Measurements from ENCODE around the gene AOPEP. TPM values are rescaled to one million over a fixed set of nuclear protein-coding genes. Genes with fewer than 3 reads are reported as not detected.
A peak's percentile ranks its signal among the peaks of the same experiment; 100 is the strongest.

Gene AOPEP
- total and polyA plus RNA-seq, 2 of the 13 experiments (the other 11 are each of a cell fraction or from before 2014, with no cell fraction given): 22.2 to 41.6 TPM

- TF ChIP-seq MEF2D (CRISPR knock-in tag; IDR thresholded peaks at IDR 0.05): no peak
- no peak for TF ChIP-seq KDM1A (CRISPR knock-in tag; IDR thresholded peaks at IDR 0.05)
- TF ChIP-seq ZNF33B (CRISPR knock-in tag; IDR thresholded peaks at IDR 0.05): no peak
- TF ChIP-seq TERF1 (CRISPR knock-in tag; IDR thresholded peaks at IDR 0.05): no peak
- peak; percentile 30; the same call in 1 of the 2 replicates for TF ChIP-seq ZBTB34 (CRISPR knock-in tag; IDR thresholded peaks at IDR 0.05)
- no peak for TF ChIP-seq ZNF652 (CRISPR knock-in tag; IDR thresholded peaks at IDR 0.05; ENCODE audit: borderline replicate concordance, low read depth)
- 0 out of 2 replicates have a peak, but pooled peaks have one; percentile 11 for TF ChIP-seq HNF4A (CRISPR knock-in tag; IDR thresholded peaks at IDR 0.05)
- TF ChIP-seq ZBTB40 (IDR thresholded peaks at IDR 0.05): no peak
- no peak for TF ChIP-seq ZBTB40 (CRISPR knock-in tag; IDR thresholded peaks at IDR 0.05)
- no peak for TF ChIP-seq ATF7 (IDR thresholded peaks at IDR 0.05)
- TF ChIP-seq ATF7 (CRISPR knock-in tag; IDR thresholded peaks at IDR 0.05): no peak
- no peak for TF ChIP-seq ZSCAN25 (CRISPR knock-in tag; IDR thresholded peaks at IDR 0.05)
- TF ChIP-seq ZNF44 (CRISPR knock-in tag; IDR thresholded peaks at IDR 0.05): no peak
- TF ChIP-seq SMARCE1 (IDR thresholded peaks at IDR 0.05; ENCODE audit: borderline replicate concordance): no peak
- TF ChIP-seq TOE1 (CRISPR knock-in tag; IDR thresholded peaks at IDR 0.05): no peak
- TF ChIP-seq SPEN (CRISPR knock-in tag; IDR thresholded peaks at IDR 0.05; ENCODE audit: low read depth): no peak
- no peak for TF ChIP-seq ZNF556 (CRISPR knock-in tag; IDR thresholded peaks at IDR 0.05; ENCODE audit: borderline replicate concordance)
- TF ChIP-seq ISL2 (CRISPR knock-in tag; IDR thresholded peaks at IDR 0.05): 0 out of 2 replicates have a peak, but pooled peaks have one; percentile 10
- 0 out of 2 replicates have a peak, but pooled peaks have one; percentile 29 for TF ChIP-seq MYPOP (CRISPR knock-in tag; IDR thresholded peaks at IDR 0.05)
These were observed 264.5 kb downstream of the AOPEP start (continued) for GRCh38 chr9:94990897-94991561.
